ENCODE measurements around the gene SS18L1. TPM values are rescaled to one million over a fixed set of nuclear protein-coding genes. Genes with fewer than 3 reads are reported as not detected.

The SS18L1 gene
- total RNA-seq, 1 experiment from 2014 or later: 5.8 TPM

DNA sequence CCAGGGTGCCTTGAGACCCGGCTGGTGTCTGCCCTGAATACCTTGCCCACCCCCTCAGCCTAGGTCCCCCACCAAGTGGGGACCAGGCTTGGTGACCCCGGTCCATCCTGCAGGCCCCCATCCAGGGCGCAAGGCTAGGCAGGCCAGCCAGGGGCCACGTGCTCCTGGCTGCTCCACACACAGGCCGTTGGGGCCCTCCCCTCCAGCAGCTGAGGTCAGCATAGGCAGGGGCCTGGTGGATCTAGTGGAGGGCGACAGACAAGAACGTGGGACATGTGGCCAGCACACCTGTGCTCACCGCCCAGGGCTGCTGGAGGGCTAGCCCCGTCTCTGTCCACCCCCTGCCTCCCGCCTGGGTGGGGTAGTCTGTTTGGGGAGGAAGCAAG is 84.0 kb downstream of the SS18L1 start:
- Histone ChIP-seq H3K9me3 (0 out of 2 replicates have a peak, but pooled peaks cover 3% of the 10 kb centered on the region), H3K36me3 (no peaks in the 10 kb centered on the region), H3K27me3 (peaks cover 39% of the 10 kb centered on the region), H3K4me3 (no peak overlapping the region)
- no peak for DNase-seq

- H3K4me3 ChIP-seq: no peak overlapping the region
- 0 out of 2 replicates have a peak, but pooled peaks cover 3% of the 10 kb centered on the region for H3K9me3 ChIP-seq
- H3K27me3 ChIP-seq: peaks cover 32% of the 10 kb centered on the region
- no peaks in the 10 kb centered on the region for H3K36me3 ChIP-seq
- no peak for DNase-seq
Measured at GRCh38 chr20:62227977-62228958, 84.7 kb downstream of the SS18L1 start.

DNA sequence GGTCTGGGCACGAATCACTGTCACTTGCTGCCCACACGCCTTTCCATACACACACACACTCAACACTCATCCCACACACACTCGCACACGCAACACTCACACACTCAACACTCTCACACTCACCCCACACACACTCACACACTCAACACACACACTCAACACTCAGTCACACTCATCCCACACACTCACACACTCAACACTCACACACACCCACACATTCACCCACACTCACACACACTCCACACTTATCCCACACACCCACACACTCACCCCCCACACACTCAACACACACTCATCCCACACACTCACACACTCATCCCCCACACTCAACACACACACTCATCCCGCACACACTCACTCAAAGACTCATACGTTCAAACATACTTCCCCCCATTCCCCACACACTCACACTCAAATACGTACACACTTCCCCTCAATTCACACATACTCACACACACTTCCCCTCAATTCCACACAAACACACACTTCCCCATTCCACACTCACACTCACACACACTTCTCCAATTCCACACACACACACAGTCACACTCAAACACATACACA is 85.5 kb downstream of the SS18L1 start:
- Histone ChIP-seq H3K9me3 (0 out of 2 replicates have a peak, but pooled peaks cover 3% of the 10 kb centered on the region), H3K36me3 (no peaks in the 10 kb centered on the region), H3K4me3 (no peak overlapping the region), H3K27me3 (peaks cover 26% of the 10 kb centered on the region)
- no peak for DNase-seq

DNA sequence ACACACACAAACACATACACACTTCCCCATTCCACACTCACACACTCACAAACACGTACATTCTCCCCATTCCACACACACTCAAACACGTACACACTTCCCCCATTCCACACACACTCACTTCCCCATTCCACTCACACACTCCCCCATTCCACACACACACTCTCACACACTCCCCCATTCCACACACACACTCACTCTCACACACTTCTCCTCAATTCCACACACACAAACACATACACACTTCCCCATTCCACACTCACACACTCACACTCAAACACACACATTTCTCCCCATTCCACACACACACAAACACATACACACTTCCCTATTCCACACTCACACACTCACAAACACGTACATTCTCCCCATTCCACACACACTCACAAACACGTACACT is 86.1 kb downstream of the SS18L1 start:
- H3K27me3 ChIP-seq: peaks cover 20% of the 10 kb centered on the region
- 0 out of 2 replicates have a peak, but pooled peaks cover 3% of the 10 kb centered on the region for H3K9me3 ChIP-seq
- DNase-seq: no peak

DNA sequence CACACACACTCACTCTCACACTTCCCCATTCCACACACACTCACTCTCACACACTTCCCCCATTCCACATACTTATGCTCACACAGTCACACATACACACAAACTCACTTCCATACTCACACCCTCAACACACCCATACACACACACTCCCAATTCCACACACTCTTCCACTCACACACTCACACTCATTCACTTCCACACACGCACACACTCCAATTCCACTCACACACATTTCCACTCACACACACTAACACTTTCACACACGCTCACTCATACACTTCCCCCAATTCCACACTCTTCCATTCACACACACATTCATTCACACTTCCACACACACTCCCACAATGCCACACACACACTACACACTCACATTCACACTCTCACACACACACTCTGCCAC is 86.7 kb downstream of the SS18L1 start:
- no peak overlapping the region for H3K4me3 ChIP-seq
- peaks cover 14% of the 10 kb centered on the region for H3K27me3 ChIP-seq
- H3K9me3 ChIP-seq: 0 out of 2 replicates have a peak, but pooled peaks cover 3% of the 10 kb centered on the region
- no peaks in the 10 kb centered on the region for H3K36me3 ChIP-seq
- DNase-seq: no peak

More for the DNA sequence above, 86.1 kb downstream of the SS18L1 start:
- no peaks in the 10 kb centered on the region for H3K36me3 ChIP-seq
- no peak overlapping the region for H3K4me3 ChIP-seq

DNA sequence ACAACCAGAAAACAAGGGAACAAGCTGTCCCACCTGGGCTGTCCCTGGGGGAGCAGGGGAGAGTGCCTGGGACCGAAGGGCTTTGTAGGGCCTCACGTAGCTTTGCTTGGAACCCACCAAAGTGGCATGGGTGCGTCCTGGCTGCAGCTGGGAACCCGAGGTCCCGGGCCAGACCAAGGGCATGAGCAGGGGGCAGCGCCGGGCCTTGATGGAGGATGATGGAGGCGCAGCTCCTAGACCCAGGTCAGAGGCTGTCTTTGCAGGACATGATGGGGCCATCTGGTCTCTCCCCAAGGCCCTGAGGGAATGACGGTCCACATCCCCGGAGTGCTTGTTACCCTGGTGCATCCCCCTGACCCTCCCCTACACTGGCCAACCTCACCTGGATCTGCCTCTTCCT is 87.1 kb downstream of the SS18L1 start:
- Histone ChIP-seq H3K36me3 (no peaks in the 10 kb centered on the region), H3K9me3 (0 out of 2 replicates have a peak, but pooled peaks cover 3% of the 10 kb centered on the region), H3K4me3 (no peak overlapping the region), H3K27me3 (peaks cover 12% of the 10 kb centered on the region)
- no peak for DNase-seq

GRCh38 chr20:62231292-62231691 is 87.7 kb downstream of the SS18L1 start:
- H3K4me3 ChIP-seq: no peak overlapping the region
- no peak for DNase-seq

More at GRCh38 chr20:62231292-62231691, 87.7 kb downstream of the SS18L1 start:
- Histone ChIP-seq H3K27me3 (peaks cover 6% of the 10 kb centered on the region), H3K36me3 (no peaks in the 10 kb centered on the region), H3K9me3 (0 out of 2 replicates have a peak, but pooled peaks cover 3% of the 10 kb centered on the region)

Other genes starting within 250 kb of the SS18L1 start
- 3.6 and 5.7 TPM in 2 replicates for gene TAF4, start 77.9 kb upstream of the SS18L1 start, total RNA-seq (2014; rRNA removed; shearing (Covaris generic); ENCODE audit: low replicate concordance)
- gene LSM14B, start 21.3 kb upstream of the SS18L1 start, total RNA-seq (2014; rRNA removed; shearing (Covaris generic); ENCODE audit: low replicate concordance): 59.2 and 81.7 TPM in 2 replicates
- gene PSMA7, start 375 bp upstream of the SS18L1 start, total RNA-seq (2014; rRNA removed; shearing (Covaris generic); ENCODE audit: low replicate concordance): 1,085 and 1,523 TPM in 2 replicates
- 87.3 and 102 TPM in 2 replicates for gene MTG2, start 39.3 kb downstream of the SS18L1 start, total RNA-seq (2014; rRNA removed; shearing (Covaris generic); ENCODE audit: low replicate concordance)
- gene HRH3, start 76.5 kb downstream of the SS18L1 start, total RNA-seq (2014; rRNA removed; shearing (Covaris generic); ENCODE audit: low replicate concordance): not detected in 2 replicates
- 18.4 TPM in 2 replicates for gene OSBPL2, start 94.8 kb downstream of the SS18L1 start, total RNA-seq (2014; rRNA removed; shearing (Covaris generic); ENCODE audit: low replicate concordance)
- gene ADRM1, start 159.2 kb downstream of the SS18L1 start, total RNA-seq (2014; rRNA removed; shearing (Covaris generic); ENCODE audit: low replicate concordance): 264 and 328 TPM in 2 replicates
- 12.8 and 22.2 TPM in 2 replicates for gene LAMA5, start 223.5 kb downstream of the SS18L1 start, total RNA-seq (2014; rRNA removed; shearing (Covaris generic); ENCODE audit: low replicate concordance)
- 2,164 and 3,269 TPM in 2 replicates for gene RPS21, start 243.3 kb downstream of the SS18L1 start, total RNA-seq (2014; rRNA removed; shearing (Covaris generic); ENCODE audit: low replicate concordance)

Data from MG63 (cell line).